ENCODE results near the gene COPB1.

GRCh38 chr11:14542324-14542723 lies 42.7 kb upstream of the COPB1 start:
- TF ChIP-seq, protein P1, sequence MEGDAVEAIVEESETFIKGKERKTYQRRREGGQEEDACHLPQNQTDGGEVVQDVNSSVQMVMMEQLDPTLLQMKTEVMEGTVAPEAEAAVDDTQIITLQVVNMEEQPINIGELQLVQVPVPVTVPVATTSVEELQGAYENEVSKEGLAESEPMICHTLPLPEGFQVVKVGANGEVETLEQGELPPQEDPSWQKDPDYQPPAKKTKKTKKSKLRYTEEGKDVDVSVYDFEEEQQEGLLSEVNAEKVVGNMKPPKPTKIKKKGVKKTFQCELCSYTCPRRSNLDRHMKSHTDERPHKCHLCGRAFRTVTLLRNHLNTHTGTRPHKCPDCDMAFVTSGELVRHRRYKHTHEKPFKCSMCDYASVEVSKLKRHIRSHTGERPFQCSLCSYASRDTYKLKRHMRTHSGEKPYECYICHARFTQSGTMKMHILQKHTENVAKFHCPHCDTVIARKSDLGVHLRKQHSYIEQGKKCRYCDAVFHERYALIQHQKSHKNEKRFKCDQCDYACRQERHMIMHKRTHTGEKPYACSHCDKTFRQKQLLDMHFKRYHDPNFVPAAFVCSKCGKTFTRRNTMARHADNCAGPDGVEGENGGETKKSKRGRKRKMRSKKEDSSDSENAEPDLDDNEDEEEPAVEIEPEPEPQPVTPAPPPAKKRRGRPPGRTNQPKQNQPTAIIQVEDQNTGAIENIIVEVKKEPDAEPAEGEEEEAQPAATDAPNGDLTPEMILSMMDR (IDR thresholded peaks at IDR 0.05), result no peak
- TF ChIP-seq POLR2A (IDR thresholded peaks at IDR 0.05) (no peak), POLR2AphosphoS5 (IDR thresholded peaks at IDR 0.05) (no peak), EP300 (IDR thresholded peaks at IDR 0.05) (no peak)

All from upper lobe of left lung (tissue), 4 donors.